ENCODE results near the gene MROH9.

DNA sequence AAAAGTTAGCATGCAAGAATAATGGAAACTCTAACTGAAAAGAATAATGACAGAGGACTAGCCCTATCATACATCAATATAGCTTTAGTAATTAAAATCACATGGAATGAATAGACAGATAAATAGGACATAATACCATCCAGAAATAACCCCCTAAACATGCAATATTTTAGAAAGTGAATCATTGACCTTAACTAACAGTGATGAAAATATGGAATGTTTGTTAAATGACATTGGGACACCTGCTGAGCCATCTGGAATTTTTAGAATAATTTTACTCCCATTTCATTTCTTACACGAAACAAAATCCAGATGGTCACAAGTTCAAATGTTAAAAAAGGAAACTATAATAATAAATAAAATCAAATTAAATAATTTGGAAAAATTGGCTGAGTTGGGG is 102.3 kb downstream of the MROH9 start:
- TF ChIP-seq POLR2A (IDR thresholded peaks at IDR 0.05) (no peak), EP300 (IDR thresholded peaks at IDR 0.05) (no peak), POLR2AphosphoS5 (IDR thresholded peaks at IDR 0.05) (no peak)
- TF ChIP-seq, protein P1, sequence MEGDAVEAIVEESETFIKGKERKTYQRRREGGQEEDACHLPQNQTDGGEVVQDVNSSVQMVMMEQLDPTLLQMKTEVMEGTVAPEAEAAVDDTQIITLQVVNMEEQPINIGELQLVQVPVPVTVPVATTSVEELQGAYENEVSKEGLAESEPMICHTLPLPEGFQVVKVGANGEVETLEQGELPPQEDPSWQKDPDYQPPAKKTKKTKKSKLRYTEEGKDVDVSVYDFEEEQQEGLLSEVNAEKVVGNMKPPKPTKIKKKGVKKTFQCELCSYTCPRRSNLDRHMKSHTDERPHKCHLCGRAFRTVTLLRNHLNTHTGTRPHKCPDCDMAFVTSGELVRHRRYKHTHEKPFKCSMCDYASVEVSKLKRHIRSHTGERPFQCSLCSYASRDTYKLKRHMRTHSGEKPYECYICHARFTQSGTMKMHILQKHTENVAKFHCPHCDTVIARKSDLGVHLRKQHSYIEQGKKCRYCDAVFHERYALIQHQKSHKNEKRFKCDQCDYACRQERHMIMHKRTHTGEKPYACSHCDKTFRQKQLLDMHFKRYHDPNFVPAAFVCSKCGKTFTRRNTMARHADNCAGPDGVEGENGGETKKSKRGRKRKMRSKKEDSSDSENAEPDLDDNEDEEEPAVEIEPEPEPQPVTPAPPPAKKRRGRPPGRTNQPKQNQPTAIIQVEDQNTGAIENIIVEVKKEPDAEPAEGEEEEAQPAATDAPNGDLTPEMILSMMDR (IDR thresholded peaks at IDR 0.05) = no peak

Data from suprapubic skin (tissue), 4 donors.